ENCODE measurements around the gene AKAP1. TPM values are rescaled to one million over a fixed set of nuclear protein-coding genes. Genes with fewer than 3 reads are reported as not detected.

AKAP1 gene
- total RNA-seq, 1 experiment from 2014 or later: 34.9 TPM

DNA sequence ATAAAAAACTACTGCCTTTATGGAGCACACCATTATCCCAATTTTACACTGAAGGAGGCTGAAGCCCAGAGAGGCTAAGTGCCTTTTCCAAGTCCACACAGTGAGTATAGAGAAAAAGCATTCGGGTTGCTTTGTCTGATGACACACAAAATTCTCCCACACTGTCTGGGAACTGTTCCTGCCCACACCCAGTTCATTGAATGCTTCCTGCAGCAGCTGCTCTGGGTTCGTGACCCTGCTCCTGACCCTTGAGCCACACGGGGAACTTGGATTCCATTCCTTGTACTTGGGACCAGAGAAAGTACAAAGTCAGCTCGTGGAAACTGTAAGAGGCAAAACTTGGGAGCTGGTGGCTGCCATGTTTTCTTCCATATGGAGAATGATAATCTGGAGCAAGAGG, 57.9 kb downstream of the AKAP1 start:
- ChIA-PET POLR2A (ENCODE audit: unreplicated experiment) (no interaction called here), CTCF (no interaction called here)
- H3K9me2 ChIP-seq (ENCODE audit: insufficient read depth): no peaks in the 10 kb centered on the region
- TF ChIP-seq, protein P1, sequence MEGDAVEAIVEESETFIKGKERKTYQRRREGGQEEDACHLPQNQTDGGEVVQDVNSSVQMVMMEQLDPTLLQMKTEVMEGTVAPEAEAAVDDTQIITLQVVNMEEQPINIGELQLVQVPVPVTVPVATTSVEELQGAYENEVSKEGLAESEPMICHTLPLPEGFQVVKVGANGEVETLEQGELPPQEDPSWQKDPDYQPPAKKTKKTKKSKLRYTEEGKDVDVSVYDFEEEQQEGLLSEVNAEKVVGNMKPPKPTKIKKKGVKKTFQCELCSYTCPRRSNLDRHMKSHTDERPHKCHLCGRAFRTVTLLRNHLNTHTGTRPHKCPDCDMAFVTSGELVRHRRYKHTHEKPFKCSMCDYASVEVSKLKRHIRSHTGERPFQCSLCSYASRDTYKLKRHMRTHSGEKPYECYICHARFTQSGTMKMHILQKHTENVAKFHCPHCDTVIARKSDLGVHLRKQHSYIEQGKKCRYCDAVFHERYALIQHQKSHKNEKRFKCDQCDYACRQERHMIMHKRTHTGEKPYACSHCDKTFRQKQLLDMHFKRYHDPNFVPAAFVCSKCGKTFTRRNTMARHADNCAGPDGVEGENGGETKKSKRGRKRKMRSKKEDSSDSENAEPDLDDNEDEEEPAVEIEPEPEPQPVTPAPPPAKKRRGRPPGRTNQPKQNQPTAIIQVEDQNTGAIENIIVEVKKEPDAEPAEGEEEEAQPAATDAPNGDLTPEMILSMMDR (conservative IDR thresholded peaks at IDR 0.05): no peak
- TF ChIP-seq EZH2 (IDR thresholded peaks at IDR 0.05; ENCODE audit: low read depth): no peak
- H3K4me3 ChIP-seq: no peak overlapping the region
- no peaks in the 10 kb centered on the region for H3K79me2 ChIP-seq (ENCODE audit: low read depth)
- H3K36me3 ChIP-seq (ENCODE audit: low read depth): no peaks in the 10 kb centered on the region
- no peaks in the 10 kb centered on the region for H3K4me1 ChIP-seq (replicated peaks; ENCODE audit: insufficient read depth)
- H4K20me1 ChIP-seq (ENCODE audit: insufficient read depth): no peaks in the 10 kb centered on the region
- peaks cover 51% of the 10 kb centered on the region for H3K27me3 ChIP-seq (ENCODE audit: insufficient read depth, low read depth)
- DNase-seq: no peak
- H3F3A ChIP-seq (ENCODE audit: insufficient read depth, low read depth): no peaks in the 10 kb centered on the region
- no TSS peak for BruUV-seq (replicated peaks)
- no peaks in the 10 kb centered on the region for H3K9me3 ChIP-seq (ENCODE audit: insufficient read depth, low read depth)
- H2AFZ ChIP-seq: no peak overlapping the region
- H3K4me2 ChIP-seq: no peak overlapping the region
- no peak overlapping the region for H3K27ac ChIP-seq
- intact Hi-C loops (cut with micrococcal nuclease; ENCODE audit: unreplicated experiment): no loop called here

DNA sequence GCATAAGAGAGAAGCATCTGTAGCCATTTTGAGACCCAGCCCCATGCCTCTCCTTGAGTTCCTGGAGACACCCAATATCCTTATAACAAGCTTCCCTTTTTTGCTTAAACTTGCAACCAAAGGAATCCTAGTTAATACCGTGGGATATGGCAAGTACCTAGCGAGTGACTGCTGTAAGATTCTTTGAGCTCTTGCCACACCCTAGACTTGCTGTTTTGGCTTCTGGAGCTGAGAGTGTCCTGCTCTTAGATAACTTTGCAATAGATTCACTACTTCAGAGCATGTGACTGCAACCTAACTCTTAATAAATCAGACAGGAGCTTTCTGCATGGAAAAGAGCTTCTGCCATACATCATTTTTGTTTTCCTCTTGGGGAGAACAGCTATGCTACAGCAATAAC, 58.3 kb downstream of the AKAP1 start:
- Histone ChIP-seq H3K9me3 (ENCODE audit: insufficient read depth, low read depth) (no peaks in the 10 kb centered on the region), H3K4me1 (replicated peaks; ENCODE audit: insufficient read depth) (no peaks in the 10 kb centered on the region), H3K36me3 (ENCODE audit: low read depth) (no peaks in the 10 kb centered on the region), H3K4me3 (no peak overlapping the region), H3K79me2 (ENCODE audit: low read depth) (no peaks in the 10 kb centered on the region), H3K4me2 (no peak overlapping the region), H2AFZ (no peak overlapping the region), H4K20me1 (ENCODE audit: insufficient read depth) (no peaks in the 10 kb centered on the region), H3K9me2 (ENCODE audit: insufficient read depth) (no peaks in the 10 kb centered on the region), H3K27ac (no peak overlapping the region), H3K27me3 (ENCODE audit: insufficient read depth, low read depth) (peaks cover 56% of the 10 kb centered on the region), H3F3A (ENCODE audit: insufficient read depth, low read depth) (no peaks in the 10 kb centered on the region)
- CTCF ChIA-PET: no interaction called here
- POLR2A ChIA-PET (ENCODE audit: unreplicated experiment): no interaction called here
- TF ChIP-seq, protein P1 (conservative IDR thresholded peaks at IDR 0.05): no peak
- TF ChIP-seq EZH2 (IDR thresholded peaks at IDR 0.05; ENCODE audit: low read depth): no peak
- no peak for DNase-seq
- intact Hi-C loops (cut with micrococcal nuclease; ENCODE audit: unreplicated experiment): no loop called here
- BruUV-seq (replicated peaks): no TSS peak

- no peak overlapping the region for H3K4me3 ChIP-seq
- no peaks in the 10 kb centered on the region for H3F3A ChIP-seq (ENCODE audit: insufficient read depth, low read depth)
- POLR2A ChIA-PET (ENCODE audit: unreplicated experiment): no interaction called here
- CTCF ChIA-PET: no interaction called here
- no peaks in the 10 kb centered on the region for H4K20me1 ChIP-seq (ENCODE audit: insufficient read depth)
- H3K4me1 ChIP-seq (replicated peaks; ENCODE audit: insufficient read depth): no peaks in the 10 kb centered on the region
- peaks cover 61% of the 10 kb centered on the region for H3K27me3 ChIP-seq (ENCODE audit: insufficient read depth, low read depth)
- DNase-seq: no peak
- no peaks in the 10 kb centered on the region for H3K9me3 ChIP-seq (ENCODE audit: insufficient read depth, low read depth)
- H3K9me2 ChIP-seq (ENCODE audit: insufficient read depth): no peaks in the 10 kb centered on the region
- intact Hi-C loops (cut with micrococcal nuclease; ENCODE audit: unreplicated experiment): no loop called here
- no peak for TF ChIP-seq EZH2 (IDR thresholded peaks at IDR 0.05; ENCODE audit: low read depth)
- TF ChIP-seq, protein P1 (conservative IDR thresholded peaks at IDR 0.05): no peak
- H3K27ac ChIP-seq: no peak overlapping the region
- no TSS peak for BruUV-seq (replicated peaks)
- H3K4me2 ChIP-seq: no peak overlapping the region
- no peaks in the 10 kb centered on the region for H3K79me2 ChIP-seq (ENCODE audit: low read depth)
- no peaks in the 10 kb centered on the region for H3K36me3 ChIP-seq (ENCODE audit: low read depth)
- no peak overlapping the region for H2AFZ ChIP-seq
Measured at GRCh38 chr17:57143919-57144318, 58.9 kb downstream of the AKAP1 start.

Measured in PC-9 (cell line).